ENCODE data around the gene LAPTM5.

GRCh38 chr1:30718091-30718635, 39.4 kb downstream of the LAPTM5 start:
- TF ChIP-seq REST (IDR thresholded peaks at IDR 0.05): no peak
- no peak for TF ChIP-seq GABPA (IDR thresholded peaks at IDR 0.05 in 1 of 2, conservative IDR thresholded peaks at IDR 0.05 in 1 of 2)
- TF ChIP-seq, protein P1, sequence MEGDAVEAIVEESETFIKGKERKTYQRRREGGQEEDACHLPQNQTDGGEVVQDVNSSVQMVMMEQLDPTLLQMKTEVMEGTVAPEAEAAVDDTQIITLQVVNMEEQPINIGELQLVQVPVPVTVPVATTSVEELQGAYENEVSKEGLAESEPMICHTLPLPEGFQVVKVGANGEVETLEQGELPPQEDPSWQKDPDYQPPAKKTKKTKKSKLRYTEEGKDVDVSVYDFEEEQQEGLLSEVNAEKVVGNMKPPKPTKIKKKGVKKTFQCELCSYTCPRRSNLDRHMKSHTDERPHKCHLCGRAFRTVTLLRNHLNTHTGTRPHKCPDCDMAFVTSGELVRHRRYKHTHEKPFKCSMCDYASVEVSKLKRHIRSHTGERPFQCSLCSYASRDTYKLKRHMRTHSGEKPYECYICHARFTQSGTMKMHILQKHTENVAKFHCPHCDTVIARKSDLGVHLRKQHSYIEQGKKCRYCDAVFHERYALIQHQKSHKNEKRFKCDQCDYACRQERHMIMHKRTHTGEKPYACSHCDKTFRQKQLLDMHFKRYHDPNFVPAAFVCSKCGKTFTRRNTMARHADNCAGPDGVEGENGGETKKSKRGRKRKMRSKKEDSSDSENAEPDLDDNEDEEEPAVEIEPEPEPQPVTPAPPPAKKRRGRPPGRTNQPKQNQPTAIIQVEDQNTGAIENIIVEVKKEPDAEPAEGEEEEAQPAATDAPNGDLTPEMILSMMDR (IDR thresholded peaks at IDR 0.05; ENCODE audit: low read depth, low read length, missing input control): no peak
- TF ChIP-seq YY1 (IDR thresholded peaks at IDR 0.05): no peak
- TF ChIP-seq HNF4G (IDR thresholded peaks at IDR 0.05): no peak
- TF ChIP-seq JUND (IDR thresholded peaks at IDR 0.05): no peak
- peak; percentile 82 for TF ChIP-seq SP1 (IDR thresholded peaks at IDR 0.05)
- no peak for TF ChIP-seq TAF1 (conservative IDR thresholded peaks at IDR 0.05)
- TF ChIP-seq, protein P2, sequence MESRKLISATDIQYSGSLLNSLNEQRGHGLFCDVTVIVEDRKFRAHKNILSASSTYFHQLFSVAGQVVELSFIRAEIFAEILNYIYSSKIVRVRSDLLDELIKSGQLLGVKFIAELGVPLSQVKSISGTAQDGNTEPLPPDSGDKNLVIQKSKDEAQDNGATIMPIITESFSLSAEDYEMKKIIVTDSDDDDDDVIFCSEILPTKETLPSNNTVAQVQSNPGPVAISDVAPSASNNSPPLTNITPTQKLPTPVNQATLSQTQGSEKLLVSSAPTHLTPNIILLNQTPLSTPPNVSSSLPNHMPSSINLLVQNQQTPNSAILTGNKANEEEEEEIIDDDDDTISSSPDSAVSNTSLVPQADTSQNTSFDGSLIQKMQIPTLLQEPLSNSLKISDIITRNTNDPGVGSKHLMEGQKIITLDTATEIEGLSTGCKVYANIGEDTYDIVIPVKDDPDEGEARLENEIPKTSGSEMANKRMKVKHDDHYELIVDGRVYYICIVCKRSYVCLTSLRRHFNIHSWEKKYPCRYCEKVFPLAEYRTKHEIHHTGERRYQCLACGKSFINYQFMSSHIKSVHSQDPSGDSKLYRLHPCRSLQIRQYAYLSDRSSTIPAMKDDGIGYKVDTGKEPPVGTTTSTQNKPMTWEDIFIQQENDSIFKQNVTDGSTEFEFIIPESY (IDR thresholded peaks at IDR 0.05): no peak
